ENCODE measurements around the gene SLC25A39. TPM values are rescaled to one million over a fixed set of nuclear protein-coding genes. Genes with fewer than 3 reads are reported as not detected.
A peak's percentile ranks its signal among the peaks of the same experiment; 100 is the strongest.

Gene SLC25A39
- total and polyA plus RNA-seq, 2 of the 13 experiments (the other 11 are each of a cell fraction or from before 2014, with no cell fraction given) = 144 to 151 TPM

- TF ChIP-seq ATF4 (CRISPR knock-in tag; IDR thresholded peaks at IDR 0.05) = no peak
- no peak for TF ChIP-seq NCOA5 (CRISPR knock-in tag; IDR thresholded peaks at IDR 0.05)
- TF ChIP-seq TSC22D2 (CRISPR knock-in tag; IDR thresholded peaks at IDR 0.05; ENCODE audit: borderline replicate concordance) = no peak
- TF ChIP-seq ERF (CRISPR knock-in tag; IDR thresholded peaks at IDR 0.05) = 0 out of 2 replicates have a peak, but pooled peaks have one; percentile 58
- no peak for TF ChIP-seq ZNF883 (CRISPR knock-in tag; IDR thresholded peaks at IDR 0.05; ENCODE audit: not compliant biosample characterization)
- peak; percentile 86 for TF ChIP-seq ELF3 (CRISPR knock-in tag; IDR thresholded peaks at IDR 0.05)
- TF ChIP-seq ZNF343 (CRISPR knock-in tag; IDR thresholded peaks at IDR 0.05) = no peak
- TF ChIP-seq PCBP1 (IDR thresholded peaks at IDR 0.05; ENCODE audit: borderline replicate concordance, low read depth, low read length) = no peak
- TF ChIP-seq ZNF296 (CRISPR knock-in tag; conservative IDR thresholded peaks at IDR 0.05) = no peak
- no peak for TF ChIP-seq U2AF2 (IDR thresholded peaks at IDR 0.05; ENCODE audit: low read depth, low read length)
- TF ChIP-seq SAFB2 (CRISPR knock-in tag; IDR thresholded peaks at IDR 0.05; ENCODE audit: borderline replicate concordance, low read depth) = no peak
- no peak for TF ChIP-seq RNF219 (CRISPR knock-in tag; IDR thresholded peaks at IDR 0.05)
- no peak for TF ChIP-seq NFE2L2 (IDR thresholded peaks at IDR 0.05; ENCODE audit: low read length)
- TF ChIP-seq RXRB (CRISPR knock-in tag; IDR thresholded peaks at IDR 0.05; ENCODE audit: borderline replicate concordance) = 0 out of 2 replicates have a peak, but pooled peaks have one; percentile 10
- no peak for TF ChIP-seq NAIF1 (CRISPR knock-in tag; IDR thresholded peaks at IDR 0.05; ENCODE audit: borderline replicate concordance)
- TF ChIP-seq ZNF770 (CRISPR knock-in tag; IDR thresholded peaks at IDR 0.05) = 0 out of 2 replicates have a peak, but pooled peaks have one; percentile 31
- peak; percentile 25; the same call in 1 of the 2 replicates for TF ChIP-seq ZNF558 (CRISPR knock-in tag; IDR thresholded peaks at IDR 0.05; ENCODE audit: borderline replicate concordance)
- TF ChIP-seq SKIL (CRISPR knock-in tag; IDR thresholded peaks at IDR 0.05; ENCODE audit: borderline replicate concordance) = no peak
These were observed 30.2 kb upstream of the SLC25A39 start (continued) for GRCh38 chr17:44354582-44355561.
